D721Med (cell line): ENCODE results near the gene RASSF4.

Source experiments
- DNase-seq: peaks from one replicate; pipeline ENCODE4 v3.0.0; 2011; ENCODE audit warnings: low spot score; ENCODE audit not compliant: insufficient read length
- FAIRE-seq: peaks from 2 replicates; lab custom pipeline; 2011; peaks lifted over from hg19 to GRCh38; lab: Jason Lieb, UNC
- CTCF ChIP-seq: IDR thresholded peaks from 2 replicates; pipeline ENCODE4 v1.5.1; 2012; ENCODE audit warnings: mild to moderate bottlenecking, control low read depth; ENCODE audit not compliant: insufficient read depth; ENCODE audit errors: missing control alignments

The RASSF4 gene

GRCh38 chr10:44938956-44939355 is 20.6 kb upstream of the RASSF4 start:
- no peak for FAIRE-seq
- DNase-seq = no peak
- no peak for TF ChIP-seq CTCF

- DNase-seq = no peak
- no peak for TF ChIP-seq CTCF
- no peak for FAIRE-seq
These were observed 19.8 kb upstream of the RASSF4 start for GRCh38 chr10:44939691-44940401.

- no peak for DNase-seq
- TF ChIP-seq CTCF = no peak
- no peak for FAIRE-seq
These were observed 15.2 kb upstream of the RASSF4 start for GRCh38 chr10:44944354-44944753.

GRCh38 chr10:44946205-44946604 is 13.4 kb upstream of the RASSF4 start:
- DNase-seq (no peak), FAIRE-seq (no peak)
- no peak for TF ChIP-seq CTCF

GRCh38 chr10:44947371-44948152 is 12.0 kb upstream of the RASSF4 start:
- TF ChIP-seq CTCF = no peak
- DNase-seq = no peak
- no peak for FAIRE-seq

GRCh38 chr10:44948642-44949041 is 11.0 kb upstream of the RASSF4 start:
- no peak for TF ChIP-seq CTCF
- DNase-seq = no peak
- FAIRE-seq = no peak
